SK-N-SH treated with all-trans-retinoic acid at 6 μM for 48 hours (cell line): ENCODE data around the gene KCNH2.

ENCODE experiments used
- ATAC-seq: fragments of 200-7000 bp; cut with Tn5 transposase; 3 replicates; pipeline ENCODE4 v1.9.1; 2020; ENCODE audit warnings: mild to moderate bottlenecking, moderate library complexity
- ARNTL ChIP-seq: fragments of 450-650 bp; formaldehyde crosslinking; IDR thresholded peaks from 2 replicates; pipeline ENCODE4 v1.5.0; 2020; ENCODE audit warnings: low read depth, mild to moderate bottlenecking, moderate library complexity, borderline replicate concordance
- BACH2 ChIP-seq: fragments of 250-450 bp; sonication (Bioruptor Pico); IDR thresholded peaks from 2 replicates; pipeline ENCODE4 v1.9.0; 2021; ENCODE audit warnings: mild to moderate bottlenecking, borderline replicate concordance
- CSDC2 ChIP-seq: fragments of 250-450 bp; sonication (Bioruptor Pico); IDR thresholded peaks from 2 replicates; pipeline ENCODE4 v1.5.0; 2020; ENCODE audit warnings: mild to moderate bottlenecking, moderate library complexity
- CSRNP3 ChIP-seq: fragments of 250-450 bp; sonication (Bioruptor Pico); IDR thresholded peaks from 2 replicates; pipeline ENCODE4 v1.5.1; 2021; ENCODE audit warnings: mild to moderate bottlenecking, moderate library complexity
- ESRRG ChIP-seq: fragments of 250-450 bp; sonication (Bioruptor Pico); IDR thresholded peaks from 2 replicates; pipeline ENCODE4 v1.6.1; 2021; ENCODE audit warnings: mild to moderate bottlenecking
- GLIS3 ChIP-seq: fragments of 250-450 bp; sonication (Bioruptor Pico); IDR thresholded peaks from 2 replicates; pipeline ENCODE4 v1.5.0; 2020; ENCODE audit warnings: mild to moderate bottlenecking, moderate library complexity
- ISL1 ChIP-seq: fragments of 250-450 bp; sonication (Bioruptor Pico); IDR thresholded peaks from 2 replicates; pipeline ENCODE4 v2.1.2; 2022; ENCODE audit warnings: mild to moderate bottlenecking, moderate library complexity
- OSR1 ChIP-seq: fragments of 250-450 bp; sonication (Bioruptor Pico); IDR thresholded peaks from 2 replicates; pipeline ENCODE4 v1.8.0; 2022; ENCODE audit warnings: moderate library complexity, mild to moderate bottlenecking, inconsistent platforms
- POU6F1 ChIP-seq: fragments of 250-450 bp; sonication (Bioruptor Pico); IDR thresholded peaks from 2 replicates; pipeline ENCODE4 v1.8.0; 2021; ENCODE audit warnings: low read depth, mild to moderate bottlenecking, moderate library complexity, borderline replicate concordance
- RARB ChIP-seq: fragments of 250-450 bp; sonication (Bioruptor Pico); IDR thresholded peaks from 2 replicates; pipeline ENCODE4 v1.8.0; 2021; ENCODE audit warnings: mild to moderate bottlenecking, moderate library complexity
- SNAI2 ChIP-seq: fragments of 250-450 bp; sonication (Bioruptor Pico); IDR thresholded peaks from 2 replicates; pipeline ENCODE4 v1.5.0; 2020; ENCODE audit warnings: mild to moderate bottlenecking, moderate library complexity
- TCF4 ChIP-seq: fragments of 250-450 bp; sonication (Bioruptor Pico); IDR thresholded peaks from 2 replicates; pipeline ENCODE4 v1.8.0; 2021; ENCODE audit warnings: mild to moderate bottlenecking, moderate library complexity, borderline replicate concordance
- TSHZ2 ChIP-seq: fragments of 250-450 bp; sonication (Bioruptor Pico); IDR thresholded peaks from 2 replicates; pipeline ENCODE4 v1.5.0; 2020; ENCODE audit warnings: mild to moderate bottlenecking, moderate library complexity
- ZFP3 ChIP-seq: fragments of 250-450 bp; sonication (Bioruptor Pico); IDR thresholded peaks from 2 replicates; pipeline ENCODE4 v1.5.0; 2020; ENCODE audit warnings: mild to moderate bottlenecking, moderate library complexity
- ZNF565 ChIP-seq: fragments of 450-650 bp; formaldehyde crosslinking; conservative IDR thresholded peaks from 2 replicates; pipeline ENCODE4 v1.5.0; 2020; ENCODE audit warnings: low read depth, mild to moderate bottlenecking, moderate library complexity
- ZNF70 ChIP-seq: fragments of 450-650 bp; formaldehyde crosslinking; IDR thresholded peaks from 2 replicates; pipeline ENCODE4 v1.5.0; 2020; ENCODE audit warnings: mild to moderate bottlenecking, moderate library complexity
- ZNF8 ChIP-seq: fragments of 450-650 bp; formaldehyde crosslinking; IDR thresholded peaks from 2 replicates; pipeline ENCODE4 v1.5.0; 2020; ENCODE audit warnings: mild to moderate bottlenecking, moderate library complexity
- TF ChIP-seq, protein P1 (sequence below): fragments of 250-450 bp; sonication (Bioruptor Pico); IDR thresholded peaks from 2 replicates; pipeline ENCODE4 v1.5.1; 2020; ENCODE audit warnings: low read depth, mild to moderate bottlenecking, moderate library complexity

The KCNH2 gene

DNA sequence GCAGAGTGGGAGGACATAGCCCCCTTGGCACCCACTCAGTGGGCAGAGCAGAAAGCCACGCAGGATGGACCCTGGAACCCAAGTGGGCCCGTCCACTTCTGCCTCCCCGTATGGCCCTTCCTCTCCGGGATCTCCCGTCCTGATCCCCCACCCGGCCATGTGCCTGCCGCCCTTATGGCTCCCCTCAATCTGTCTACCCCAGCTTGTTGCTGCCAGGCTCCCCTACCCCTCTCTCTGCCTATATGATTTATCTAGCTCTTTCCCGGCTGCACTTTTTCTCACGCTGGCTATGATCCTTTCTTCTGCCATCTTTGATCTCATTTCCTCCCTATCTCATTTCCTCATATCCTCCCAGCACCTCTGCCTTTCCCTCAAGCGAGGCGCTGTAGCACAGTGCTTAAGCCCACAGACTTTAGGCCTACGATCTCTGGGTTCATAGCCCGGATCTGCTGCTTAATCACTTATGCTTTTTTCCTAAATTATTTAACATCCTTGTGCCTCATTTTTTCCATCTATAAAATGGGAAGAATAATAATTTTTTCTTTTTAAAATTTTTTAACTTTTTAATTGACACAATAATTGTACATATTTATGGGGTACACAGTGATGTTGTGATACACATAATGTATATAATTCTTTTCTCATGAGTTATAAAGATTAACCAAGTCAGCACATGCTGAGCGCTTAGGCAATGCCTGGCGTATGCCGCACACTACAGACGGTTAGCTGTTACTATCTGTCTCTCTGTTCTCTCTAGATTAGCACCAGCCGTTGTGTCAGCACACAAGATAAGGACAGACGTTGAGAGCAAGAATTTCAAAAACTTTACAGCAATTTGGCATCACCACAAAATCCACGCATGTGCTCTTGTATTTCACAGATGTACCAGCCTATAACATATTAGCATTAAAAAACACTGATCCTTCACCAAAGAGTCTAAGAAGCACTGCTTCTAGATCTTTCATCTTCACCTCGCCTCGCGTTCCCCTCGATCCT is 18.1 kb downstream of the KCNH2 start:
- ATAC-seq, result no peak

DNA sequence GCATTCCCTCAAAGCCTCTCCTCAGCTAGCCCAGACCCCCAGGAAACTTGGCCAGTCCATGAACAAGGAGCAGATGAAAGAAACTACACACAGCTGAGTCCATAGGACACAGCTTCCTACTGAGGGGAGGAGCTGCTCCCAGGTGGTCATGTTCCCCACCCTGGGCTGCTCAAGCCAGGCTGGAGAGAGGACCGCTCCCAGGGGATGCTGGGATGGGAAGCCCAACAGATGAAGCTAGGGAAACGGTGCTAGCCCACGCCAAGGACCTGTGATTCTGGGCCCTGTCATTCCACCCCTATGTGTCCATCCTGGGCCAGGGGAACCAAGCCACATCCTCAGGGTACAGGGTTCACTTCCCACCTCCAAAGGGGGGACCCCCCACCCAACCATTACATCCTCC is 19.0 kb downstream of the KCNH2 start:
- ATAC-seq, result no peak

More for the DNA sequence above, 18.1 kb downstream of the KCNH2 start:
- TF ChIP-seq ESRRG (CRISPR knock-in tag), result no peak

DNA sequence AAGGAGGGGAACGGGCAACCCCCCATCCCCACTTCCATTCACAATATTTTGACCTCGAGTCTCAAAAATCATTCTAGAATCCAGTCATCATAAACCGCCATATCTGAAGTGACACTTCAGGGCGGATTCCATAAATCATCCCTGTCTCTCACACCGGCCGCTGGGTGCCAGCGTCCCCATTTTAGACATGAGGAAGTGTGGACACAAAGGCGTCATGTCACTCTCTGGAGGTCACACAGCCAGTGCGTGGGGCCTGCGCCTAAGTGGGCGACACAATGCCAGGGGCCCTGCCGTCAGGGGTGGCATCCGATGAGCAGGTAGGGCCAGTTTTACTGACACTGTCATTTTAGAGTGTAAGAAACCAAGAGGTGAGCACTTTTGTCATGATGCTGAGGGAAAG is 19.5 kb downstream of the KCNH2 start:
- TF ChIP-seq, protein P1, sequence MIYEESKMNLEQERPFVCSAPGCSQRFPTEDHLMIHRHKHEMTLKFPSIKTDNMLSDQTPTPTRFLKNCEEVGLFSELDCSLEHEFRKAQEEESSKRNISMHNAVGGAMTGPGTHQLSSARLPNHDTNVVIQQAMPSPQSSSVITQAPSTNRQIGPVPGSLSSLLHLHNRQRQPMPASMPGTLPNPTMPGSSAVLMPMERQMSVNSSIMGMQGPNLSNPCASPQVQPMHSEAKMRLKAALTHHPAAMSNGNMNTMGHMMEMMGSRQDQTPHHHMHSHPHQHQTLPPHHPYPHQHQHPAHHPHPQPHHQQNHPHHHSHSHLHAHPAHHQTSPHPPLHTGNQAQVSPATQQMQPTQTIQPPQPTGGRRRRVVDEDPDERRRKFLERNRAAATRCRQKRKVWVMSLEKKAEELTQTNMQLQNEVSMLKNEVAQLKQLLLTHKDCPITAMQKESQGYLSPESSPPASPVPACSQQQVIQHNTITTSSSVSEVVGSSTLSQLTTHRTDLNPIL (CRISPR knock-in tag), result no peak
- TF ChIP-seq ARNTL (CRISPR knock-in tag) (no peak), TCF4 (no peak), RARB (no peak), ZNF8 (CRISPR knock-in tag) (no peak), CSRNP3 (CRISPR knock-in tag) (no peak), ZNF70 (no peak), CSDC2 (CRISPR knock-in tag) (no peak), SNAI2 (CRISPR knock-in tag) (no peak), ZNF565 (CRISPR knock-in tag) (no peak), ZFP3 (CRISPR knock-in tag) (no peak), GLIS3 (no peak)
- TF ChIP-seq, all 23 proteins: peak for 0
- ATAC-seq, result no peak

More for the DNA sequence above, 19.0 kb downstream of the KCNH2 start:
- TF ChIP-seq GLIS3, result no peak

- ATAC-seq, result no peak
- no peak for TF ChIP-seq ISL1
- no peak for TF ChIP-seq BACH2
- TF ChIP-seq OSR1, result no peak
- no peak for TF ChIP-seq GLIS3
- no peak for TF ChIP-seq CSDC2 (CRISPR knock-in tag)
- no peak for TF ChIP-seq POU6F1 (CRISPR knock-in tag)
- TF ChIP-seq ZNF565 (CRISPR knock-in tag), result no peak
- TF ChIP-seq ARNTL (CRISPR knock-in tag), result no peak
- no peak for TF ChIP-seq TSHZ2
- TF ChIP-seq ZFP3 (CRISPR knock-in tag), result no peak
Observed at GRCh38 chr7:150958062-150958552, 20.0 kb downstream of the KCNH2 start.
